Body of pancreas (tissue), 4 donors: ENCODE results near the gene MAPT. TPM values are rescaled to one million over a fixed set of nuclear protein-coding genes. Genes with fewer than 3 reads are reported as not detected.
A peak's percentile ranks its signal among the peaks of the same experiment; 100 is the strongest.

Experiments used
- ATAC-seq: fragments of 150-250 bp; one replicate; pipeline ENCODE4 v1.9.1; 2016
- DNase-seq, 4 donors: peaks; one replicate each; pipeline ENCODE4 v3.0.0-alpha.2; 2019
- H3K27ac ChIP-seq, 4 donors: fragments of 200-600 bp; sonication (generic); 1 replicate in 3 of 4; 2 replicates in 1 of 4; pipeline versions ENCODE4 v1.5.1 to v1.6.1; 2016 to 2019; ENCODE audit warnings: mild to moderate bottlenecking in 1 of 4, mixed read lengths in 1 of 4, moderate library complexity in 1 of 4
- H3K27me3 ChIP-seq, 2 donors: fragments of 200-600 bp; sonication (generic); one replicate each; pipeline ENCODE4 v1.6.0; 2016; ENCODE audit warnings: mild to moderate bottlenecking in 1 of 2
- H3K36me3 ChIP-seq, 2 donors: fragments of 200-600 bp; sonication (generic); replicated peaks in 1 of 2; 2 replicates each; pipeline ENCODE4 v1.5.1; 2016; ENCODE audit warnings: low read depth in 2 of 2; ENCODE audit not compliant: insufficient read depth in 1 of 2
- H3K4me1 ChIP-seq: fragments of 200-600 bp; sonication (generic); one replicate; pipeline ENCODE4 v1.6.0; 2016
- H3K4me3 ChIP-seq, 2 donors: fragments of 200-600 bp; sonication (generic); 1 replicate in 1 of 2; 2 replicates in 1 of 2; pipeline ENCODE4 v1.5.1; 2016 to 2019
- H3K9me3 ChIP-seq, 3 donors: fragments of 200-600 bp; sonication (generic); 1 replicate in 2 of 3; 2 replicates in 1 of 3; pipeline ENCODE4 v1.5.1; 2016
- CTCF ChIP-seq, 7 experiments: fragments of 450-650 bp in 4 of 7; fragments of 200-600 bp in 3 of 7; sonication (generic) in 3 of 7; IDR thresholded peaks; one replicate each; pipeline ENCODE4 v1.5.1; 2016 to 2019; ENCODE audit warnings: antibody characterized with exemption in 7 of 7
- POLR2A ChIP-seq, 3 donors: fragments of 450-650 bp; IDR thresholded peaks; one replicate each; pipeline ENCODE4 v1.6.1; 2016; ENCODE audit warnings: antibody characterized with exemption in 3 of 3, mild to moderate bottlenecking in 2 of 3
- WGBS, 2 donors: methylation state at CpG; one replicate each; pipeline ENCODE4 v1.1.5; 2017; 5-methylcytosine and 5-hydroxymethylcytosine counted together
- intact Hi-C: fragments of 100-400 bp; cut with DNase I; formaldehyde crosslinking; loops from one replicate; pipeline ENCODE4 v1.15.1; 2023
- total RNA-seq, 2 donors: library from RNA; depleted of rRNA; stranded (reverse); fragments of >200 nt; gene quantifications; one replicate each; pipeline ENCODE4 v1.1.0, GENCODE V29; 2016

The MAPT gene
- total RNA-seq, 2 donors from 2014 or later, result 1.6 to 2.3 TPM

GRCh38 chr17:46028374-46028773, 134.0 kb downstream of the MAPT start:
- no peaks in the 10 kb centered on the region for H3K27me3 ChIP-seq
- intact Hi-C loops, result no loop called here
- H3K4me3 ChIP-seq, result no peak overlapping the region
- no peak for ATAC-seq
- 58 to 66% methylated on average over 3 of the region's 3 CpGs for WGBS, 2 donors
- TF ChIP-seq CTCF (IDR thresholded peaks at IDR 0.05), result no peak
- TF ChIP-seq POLR2A (IDR thresholded peaks at IDR 0.05), result no peak
- DNase-seq, result peak in 1 of 4 donors; percentile 7
- H3K4me1 ChIP-seq, result peaks cover 90% of the 10 kb centered on the region
- no peaks in the 10 kb centered on the region for H3K9me3 ChIP-seq
- H3K36me3 ChIP-seq, result peaks cover 0 to 5% of the 10 kb centered on the region in 2 donors
- H3K27ac ChIP-seq, result peak overlapping the region; percentile 72 to 84 (median 80)

- intact Hi-C loops, result no loop called here
- Histone ChIP-seq H3K4me3 (no peak overlapping the region), H3K27ac (peak overlapping the region in 3 of 4 donors; percentile 72 to 84 (median 82)), H3K36me3 (peaks cover 0 to 7% of the 10 kb centered on the region in 2 donors), H3K4me1 (peaks cover 90% of the 10 kb centered on the region), H3K9me3 (no peaks in the 10 kb centered on the region), H3K27me3 (no peaks in the 10 kb centered on the region)
- no peak for TF ChIP-seq CTCF (IDR thresholded peaks at IDR 0.05)
- no peak for TF ChIP-seq POLR2A (IDR thresholded peaks at IDR 0.05)
- no peak for ATAC-seq
- 33 to 38% methylated on average over 4 of the region's 4 CpGs for WGBS, 2 donors
- peak in 1 of 4 donors; percentile 23 for DNase-seq
These were observed 134.7 kb downstream of the MAPT start for GRCh38 chr17:46028981-46029565.

- H3K4me3 ChIP-seq, result no peak overlapping the region
- DNase-seq (peak in 3 of 4 donors; percentile 42 to 76 (median 54)), ATAC-seq (no peak)
- peaks cover 0 to 7% of the 10 kb centered on the region in 2 donors for H3K36me3 ChIP-seq
- peak overlapping the region in 3 of 4 donors; percentile 72 to 84 (median 82) for H3K27ac ChIP-seq
- no peaks in the 10 kb centered on the region for H3K9me3 ChIP-seq
- no peak for TF ChIP-seq POLR2A (IDR thresholded peaks at IDR 0.05)
- no peak for TF ChIP-seq CTCF (IDR thresholded peaks at IDR 0.05)
- peaks cover 90% of the 10 kb centered on the region for H3K4me1 ChIP-seq
- WGBS, 2 donors, result 40 to 49% methylated on average over 6 of the region's 6 CpGs
- intact Hi-C loops, result no loop called here
- no peaks in the 10 kb centered on the region for H3K27me3 ChIP-seq
These were observed 135.3 kb downstream of the MAPT start for GRCh38 chr17:46029627-46030026.

- TF ChIP-seq CTCF (IDR thresholded peaks at IDR 0.05) (no peak), POLR2A (IDR thresholded peaks at IDR 0.05) (no peak)
- peaks cover 90% of the 10 kb centered on the region for H3K4me1 ChIP-seq
- H3K4me3 ChIP-seq, result no peak overlapping the region
- H3K9me3 ChIP-seq, result no peaks in the 10 kb centered on the region
- DNase-seq (no peak), ATAC-seq (no peak)
- H3K36me3 ChIP-seq, result peaks cover 0 to 7% of the 10 kb centered on the region in 2 donors
- 44 to 52% methylated on average over 3 of the region's 3 CpGs for WGBS, 2 donors
- H3K27ac ChIP-seq, result peak overlapping the region in 3 of 4 donors; percentile 71 to 84 (median 82)
- no peaks in the 10 kb centered on the region for H3K27me3 ChIP-seq
- intact Hi-C loops, result no loop called here
These were observed 136.4 kb downstream of the MAPT start for GRCh38 chr17:46030752-46031151.

- ATAC-seq (no peak), DNase-seq (peak in 2 of 4 donors; percentile 20 to 55)
- WGBS, 2 donors, result 88 to 97% methylated on average over 6 to 16 of the region's 16 CpGs
- Histone ChIP-seq H3K27me3 (no peaks in the 10 kb centered on the region), H3K4me1 (peaks cover 89% of the 10 kb centered on the region), H3K4me3 (no peak overlapping the region), H3K27ac (peak overlapping the region in 3 of 4 donors; percentile 71 to 84 (median 82)), H3K36me3 (peaks cover 0 to 7% of the 10 kb centered on the region in 2 donors), H3K9me3 (no peaks in the 10 kb centered on the region)
- intact Hi-C loops, result no loop called here
- TF ChIP-seq CTCF (IDR thresholded peaks at IDR 0.05) (no peak), POLR2A (IDR thresholded peaks at IDR 0.05) (no peak)
These were observed 137.1 kb downstream of the MAPT start for GRCh38 chr17:46031440-46031839.
